Myocyte (in vitro differentiated cells): ENCODE measurements around the gene SLC35E3. TPM values are rescaled to one million over a fixed set of nuclear protein-coding genes. Genes with fewer than 3 reads are reported as not detected.
"Not testable (repeated sequence)": the region's sequence is repeated elsewhere in the genome, so short reads cannot be mapped to it uniquely, and the experiment has no call there.

Experiments used
- DNase-seq: peaks from one replicate; pipeline ENCODE4 v3.0.0-alpha.2; 2012; ENCODE audit warnings: low read depth
- total RNA-seq: library from RNA; depleted of rRNA; stranded (reverse); fragments of >200 nt; gene quantifications from 2 replicates; pipeline ENCODE4 v1.2.3, GENCODE V29; 2014

SLC35E3 gene
- total RNA-seq, 1 donor from 2014 or later, result 4.2 TPM

GRCh38 chr12:68811573-68811972 is 65.6 kb downstream of the SLC35E3 start:
- DNase-seq, result not testable (repeated sequence)

DNA sequence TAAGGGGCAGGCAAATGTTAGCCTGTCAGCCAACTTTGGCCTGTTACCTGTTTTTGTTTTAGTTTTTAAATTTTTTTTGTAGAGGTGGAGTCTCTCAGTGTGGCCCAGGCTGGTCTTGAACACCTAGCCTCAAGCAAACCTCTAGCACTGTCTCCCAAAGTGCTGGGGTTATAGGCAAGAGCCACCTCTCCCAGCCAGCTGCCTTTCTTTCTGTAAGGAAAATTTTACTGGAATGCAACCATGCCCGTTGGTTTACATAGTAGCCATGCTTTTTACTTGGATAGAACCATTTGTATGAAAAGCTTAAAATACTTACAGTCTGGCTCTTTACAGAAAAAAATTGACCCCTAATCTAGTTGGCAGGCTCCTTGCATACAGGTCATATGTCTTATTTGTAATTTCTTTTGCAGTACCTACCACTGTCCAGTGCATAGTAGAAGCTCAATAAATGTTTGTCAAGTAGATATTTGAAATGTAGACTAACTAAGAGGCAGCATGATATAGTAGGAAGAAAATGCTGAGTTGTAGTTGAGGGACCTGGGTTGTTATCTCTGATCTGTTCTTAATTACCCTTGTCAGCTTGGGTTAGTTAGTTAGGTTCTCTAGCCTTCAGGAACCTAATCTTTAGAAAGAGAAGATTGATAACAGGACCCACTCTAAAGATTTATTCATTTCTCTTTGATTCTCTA is 66.7 kb downstream of the SLC35E3 start:
- DNase-seq, result no peak

- DNase-seq, result no peak
Observed at GRCh38 chr12:68813242-68813593, 67.2 kb downstream of the SLC35E3 start.

GRCh38 chr12:68814490-68815231 is 68.7 kb downstream of the SLC35E3 start:
- no peak for DNase-seq

DNA sequence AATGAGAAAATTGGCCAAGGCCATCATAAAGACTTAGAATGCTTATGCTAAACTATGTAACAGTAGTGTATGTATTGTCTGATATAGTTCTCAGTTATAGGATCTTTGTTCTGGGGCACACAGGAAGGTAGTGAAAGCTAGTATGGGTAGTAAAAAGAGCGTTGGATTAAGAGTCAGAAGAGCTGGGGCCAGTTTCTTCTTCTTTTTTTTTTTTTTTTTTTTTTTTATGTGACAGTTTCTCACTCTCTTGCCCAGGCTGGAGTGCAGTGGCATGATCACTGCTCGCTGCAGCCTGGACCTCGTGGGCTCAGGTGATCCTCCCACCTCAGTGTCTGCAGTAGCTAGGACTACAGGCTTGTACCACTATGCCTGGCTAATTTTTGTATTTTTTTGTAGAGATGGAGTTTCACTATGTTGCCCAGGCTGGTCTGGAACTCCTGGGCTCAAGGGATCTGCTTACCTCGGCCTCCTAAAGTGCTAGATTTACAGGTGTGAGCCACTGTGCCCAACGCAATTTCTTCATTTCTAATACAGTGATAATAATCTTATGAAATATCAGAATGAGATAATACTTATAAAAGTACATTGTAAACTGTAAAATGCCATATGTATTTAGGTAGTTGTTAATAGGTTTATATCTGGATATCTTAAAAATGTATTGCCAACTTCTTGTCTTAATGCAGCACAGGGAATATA is 69.4 kb downstream of the SLC35E3 start:
- no peak for DNase-seq

DNA sequence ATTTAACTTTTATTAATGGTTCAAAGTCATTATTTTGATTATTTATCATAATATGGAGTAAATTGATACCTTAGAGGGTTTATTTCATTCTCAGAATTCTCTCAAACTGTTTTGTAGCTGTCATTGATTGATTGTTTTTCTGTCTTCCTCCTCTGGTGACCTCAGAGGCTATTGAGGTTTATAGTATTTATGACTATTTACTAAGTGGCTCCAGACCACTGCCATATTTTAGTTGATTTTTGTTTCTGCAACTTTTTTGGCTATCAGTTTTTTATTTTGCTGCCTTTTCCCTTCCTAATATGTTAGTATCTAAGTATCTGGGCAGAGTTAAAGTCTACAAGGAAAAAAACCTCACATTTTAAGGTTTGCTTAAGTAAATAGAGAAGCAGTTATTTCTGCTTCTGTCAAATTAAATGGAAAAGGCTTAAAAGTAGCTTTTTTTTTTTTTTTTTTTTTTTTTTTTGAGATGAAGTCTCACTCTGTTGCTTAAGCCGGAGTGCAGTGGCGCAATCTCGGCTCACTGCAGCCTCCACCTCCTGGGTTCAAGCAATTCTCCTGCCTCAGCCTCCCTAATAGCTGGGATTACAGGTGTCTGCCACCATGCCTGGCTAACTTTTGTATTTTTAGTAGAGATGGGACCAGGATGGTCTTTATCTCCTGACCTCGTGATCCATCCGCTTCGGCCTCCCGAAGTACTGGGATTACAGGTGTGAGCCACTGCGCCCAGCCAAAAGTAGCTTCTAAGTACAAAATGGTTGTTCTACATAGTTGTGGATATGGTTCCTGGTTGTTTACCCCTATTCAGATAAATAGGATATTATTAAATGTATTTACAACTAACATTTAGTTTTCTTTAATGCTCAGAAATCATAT is 70.2 kb downstream of the SLC35E3 start:
- DNase-seq, result no peak

DNA sequence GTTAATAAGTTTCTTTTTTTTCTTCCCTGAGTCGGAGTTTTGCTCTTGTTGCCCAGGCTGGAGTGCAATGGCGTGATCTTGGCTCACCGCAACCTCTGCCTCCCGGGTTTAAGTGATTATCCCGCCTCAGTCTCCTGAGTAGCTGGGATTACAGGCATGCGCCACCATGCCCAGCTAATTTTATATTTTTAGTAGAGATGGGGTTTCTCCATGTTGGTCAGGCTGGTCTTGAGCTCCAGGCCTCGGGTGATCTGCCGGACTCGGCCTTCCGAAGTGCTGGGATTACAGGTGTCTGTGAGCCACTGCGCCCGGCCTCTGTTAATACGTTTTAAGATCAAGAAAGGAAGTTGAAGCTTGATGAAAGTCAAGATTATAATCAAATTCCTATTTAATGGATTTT is 73.5 kb downstream of the SLC35E3 start:
- not testable (repeated sequence) for DNase-seq

DNA sequence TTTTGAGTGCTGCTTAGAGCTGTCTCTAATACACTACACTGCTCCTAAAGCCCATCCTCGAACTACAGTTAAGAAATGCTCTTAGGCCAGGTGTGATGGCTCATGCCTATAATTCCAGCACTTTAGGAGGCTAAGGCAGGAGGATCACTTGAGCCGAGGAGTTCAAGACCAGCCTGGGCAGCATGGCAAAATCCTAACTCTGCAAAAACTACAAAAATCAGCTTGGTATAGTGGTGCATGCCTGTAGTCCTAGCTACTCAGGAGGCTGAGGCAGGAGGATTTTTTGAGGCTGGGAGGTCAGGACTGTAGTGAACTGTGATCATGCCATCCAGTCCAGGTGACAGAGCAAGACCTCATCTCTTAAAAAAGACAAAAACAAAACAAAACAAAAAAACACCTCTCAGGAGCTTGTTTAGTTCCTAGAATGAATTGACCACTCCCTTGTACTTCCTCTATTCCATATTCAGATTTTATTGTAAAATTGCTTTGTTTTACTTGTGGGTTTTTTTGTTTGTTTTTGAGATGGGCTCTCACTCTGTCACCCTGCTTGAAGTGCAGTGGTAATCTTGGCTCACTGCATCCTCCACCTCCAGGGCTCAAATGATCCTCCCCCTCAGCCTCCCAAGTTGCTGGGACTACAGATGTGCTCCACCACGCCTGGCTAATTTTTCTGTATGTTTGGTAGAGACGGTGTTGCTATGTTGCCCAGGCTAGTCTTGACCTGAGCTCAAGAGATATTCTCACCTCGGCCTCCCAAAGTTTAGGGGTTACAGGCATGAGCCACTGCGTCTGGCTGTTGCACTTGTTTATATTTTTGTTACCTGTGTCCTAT is 75.6 kb downstream of the SLC35E3 start:
- no peak for DNase-seq

DNA sequence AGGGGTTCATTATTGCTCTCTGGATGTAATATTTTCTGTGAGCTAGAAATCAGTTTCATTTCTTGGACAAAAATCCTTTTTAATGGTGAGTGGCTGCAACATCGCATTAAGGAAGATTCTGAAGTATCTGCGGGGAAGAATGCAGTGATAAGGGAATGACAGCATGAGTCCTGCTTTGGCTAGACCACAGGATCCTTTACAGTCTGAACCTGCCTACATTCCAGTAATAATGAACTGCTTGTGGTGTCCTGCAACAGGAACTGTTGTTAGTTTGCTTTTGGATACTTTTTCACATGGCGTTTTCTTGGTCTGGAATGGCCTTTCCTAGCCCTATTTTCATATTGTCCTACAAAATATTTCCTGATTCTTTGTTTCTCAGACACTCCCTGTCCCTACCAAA is 77.7 kb downstream of the SLC35E3 start:
- DNase-seq, result no peak

GRCh38 chr12:68824131-68824530 is 78.2 kb downstream of the SLC35E3 start:
- no peak for DNase-seq

GRCh38 chr12:68824597-68825250 is 78.7 kb downstream of the SLC35E3 start:
- DNase-seq, result no peak

- no peak for DNase-seq
Observed at GRCh38 chr12:68825569-68826217, 79.7 kb downstream of the SLC35E3 start.

DNA sequence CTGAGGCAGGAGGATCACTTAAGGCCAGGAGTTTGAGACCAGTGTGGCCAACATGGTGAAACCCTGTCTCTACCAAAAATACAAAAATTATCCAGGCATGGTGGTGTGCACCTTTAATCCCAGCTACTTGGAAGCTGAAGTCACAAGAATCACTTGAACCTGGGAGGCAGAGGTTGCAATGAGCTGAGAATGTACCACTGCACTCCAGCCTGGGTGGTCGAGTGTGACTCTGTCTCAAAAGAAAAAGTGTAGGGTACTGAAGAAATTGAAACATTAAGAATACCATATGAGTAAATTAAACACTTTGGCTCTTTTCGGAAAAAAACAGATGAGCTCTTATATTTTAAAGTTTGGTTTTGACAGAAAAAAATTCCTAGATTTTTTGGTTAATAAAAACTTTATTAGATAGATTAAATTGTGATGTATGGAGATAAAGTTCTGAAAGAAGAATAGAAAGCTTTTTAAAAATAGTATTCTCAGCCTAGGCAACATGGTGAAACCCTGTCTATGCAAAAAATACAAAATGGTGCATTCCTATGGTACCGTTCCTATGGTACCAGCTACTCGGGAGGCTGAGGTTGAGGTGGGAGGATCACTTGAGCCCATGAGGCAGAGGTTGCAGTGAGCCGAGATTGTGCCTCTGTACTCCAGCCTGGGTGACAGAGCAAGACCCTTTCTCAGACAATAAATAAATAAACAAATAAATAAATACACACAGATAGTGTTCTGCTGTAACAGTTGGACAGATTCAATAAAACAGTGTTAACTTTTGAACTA is 82.1 kb downstream of the SLC35E3 start:
- no peak for DNase-seq

- no peak for DNase-seq
Observed at GRCh38 chr12:68828672-68829068, 82.7 kb downstream of the SLC35E3 start.
